Transverse colon (tissue), 3 donors: ENCODE measurements around the gene HERC2.

Source experiments
- CTCF ChIP-seq, 5 experiments: fragments of 200-600 bp in 3 of 5; fragments of 450-650 bp in 2 of 5; sonication (generic) in 3 of 5; IDR thresholded peaks; 1 replicate in 2 of 5; 2 replicates in 3 of 5; pipeline ENCODE4 v1.5.1; 2016 to 2017; ENCODE audit warnings: antibody characterized with exemption in 5 of 5, inconsistent platforms in 3 of 5, mild to moderate bottlenecking in 2 of 5, moderate library complexity in 1 of 5
- EP300 ChIP-seq: sonication (generic); formaldehyde crosslinking; IDR thresholded peaks from one replicate; pipeline ENCODE4 v1.6.1; 2017; ENCODE audit warnings: antibody characterized with exemption, low read depth

DNA sequence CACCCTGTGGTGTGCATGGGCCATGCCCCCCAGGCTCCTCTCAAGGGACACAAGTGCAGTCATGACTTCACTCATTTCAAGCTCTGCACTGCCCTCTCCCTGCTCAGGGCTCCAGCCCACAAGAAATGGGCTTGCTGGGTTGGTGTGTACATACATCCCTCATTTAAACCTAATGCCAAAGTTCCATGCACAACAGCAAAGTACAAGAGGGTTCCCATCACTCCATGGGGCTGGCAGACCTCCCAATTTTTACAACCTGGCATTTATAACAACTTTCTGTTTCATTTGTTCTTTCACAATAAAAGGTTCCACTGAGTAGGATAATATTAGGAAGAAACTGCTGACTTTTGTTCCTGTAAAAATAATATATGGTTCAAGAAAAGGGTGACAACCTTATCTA lies 54.3 kb downstream of the HERC2 start:
- no peak for TF ChIP-seq CTCF (IDR thresholded peaks at IDR 0.05)
- no peak for TF ChIP-seq EP300
